ENCODE results near the gene TM4SF5. TPM values are rescaled to one million over a fixed set of nuclear protein-coding genes. Genes with fewer than 3 reads are reported as not detected.
A peak's percentile ranks its signal among the peaks of the same experiment; 100 is the strongest.

The TM4SF5 gene
- polyA plus RNA-seq, 4 donors: 27.8 to 503 (median 282) TPM

DNA sequence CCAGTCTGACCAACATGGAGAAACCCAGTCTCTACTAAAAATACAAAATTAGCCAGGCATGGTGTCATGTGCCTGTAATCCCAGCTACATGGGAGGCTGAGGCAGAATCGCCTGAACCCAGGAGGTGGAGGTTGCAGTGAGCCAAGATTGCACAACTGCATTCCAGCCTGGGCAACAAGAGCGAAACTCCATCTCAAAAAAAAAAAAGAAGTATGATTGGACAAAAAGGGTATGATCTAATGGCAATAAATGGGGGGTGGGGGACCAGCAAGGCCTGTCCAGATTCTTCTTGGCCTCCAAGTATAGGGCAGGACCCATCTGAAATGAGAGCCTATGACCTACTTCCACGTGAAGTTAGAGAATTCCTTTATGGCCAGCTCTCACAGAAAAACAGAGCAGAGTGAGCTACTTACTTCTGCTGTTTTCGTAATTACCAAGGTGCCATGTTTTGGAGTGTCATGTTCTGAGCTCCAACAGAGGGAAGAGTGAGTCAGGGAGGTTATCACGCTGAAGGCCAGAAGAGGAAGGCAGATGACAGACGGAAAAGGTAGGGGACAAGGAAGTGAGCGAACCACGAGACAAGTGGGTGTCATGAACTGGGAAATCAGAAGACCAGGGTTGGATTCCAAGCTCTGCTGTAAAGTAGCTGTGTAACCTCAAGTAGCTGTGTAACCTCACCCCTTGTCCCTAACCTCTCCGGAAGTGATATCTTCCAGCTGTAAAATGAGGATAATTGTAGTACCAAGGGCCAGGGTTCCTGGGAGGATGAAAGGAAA lies 35.6 kb upstream of the TM4SF5 start:
- H3K4me1 ChIP-seq (ENCODE audit: control insufficient read depth in 3 of 3, insufficient read depth in 2 of 3, low read depth in 1 of 3, low read length in 2 of 3): peaks cover 0 to 24% (median 0%) of the 10 kb centered on the region in 3 donors
- 59 to 66% (median 65%) methylated on average over 8 to 9 of the region's 9 CpGs for WGBS, 3 donors
- H3K9me3 ChIP-seq (ENCODE audit: control insufficient read depth in 2 of 2, insufficient read depth in 1 of 2, low read depth in 1 of 2, low read length in 1 of 2): no peaks in the 10 kb centered on the region
- DNase-seq: peak in 1 of 2 donors; percentile 68
- H3K36me3 ChIP-seq (ENCODE audit: control insufficient read depth in 3 of 3, insufficient read depth in 2 of 3, low read depth in 1 of 3, low read length in 3 of 3): peaks cover 2 to 33% (median 4%) of the 10 kb centered on the region in 3 donors
- peaks cover 0 to 22% (median 0%) of the 10 kb centered on the region in 3 donors for H3K27me3 ChIP-seq (ENCODE audit: control insufficient read depth in 3 of 3, insufficient read depth in 3 of 3, low read length in 3 of 3)
- H3K27ac ChIP-seq (ENCODE audit: low read depth in 1 of 3, low read length in 2 of 3): peak overlapping the region in 2 of 3 donors; percentile 39 to 64
- no peak overlapping the region for H3K4me3 ChIP-seq (ENCODE audit: low read depth in 1 of 3, low read length in 3 of 3)
- FAIRE-seq: no peak

GRCh38 chr17:4738136-4739121 lies 33.3 kb upstream of the TM4SF5 start:
- no peak for FAIRE-seq
- Histone ChIP-seq H3K4me1 (ENCODE audit: control insufficient read depth in 3 of 3, insufficient read depth in 2 of 3, low read depth in 1 of 3, low read length in 2 of 3) (peaks cover 0 to 21% (median 0%) of the 10 kb centered on the region in 3 donors), H3K4me3 (ENCODE audit: low read depth in 1 of 3, low read length in 3 of 3) (peak overlapping the region; percentile 55 to 79 (median 73)), H3K36me3 (ENCODE audit: control insufficient read depth in 3 of 3, insufficient read depth in 2 of 3, low read depth in 1 of 3, low read length in 3 of 3) (peaks cover 2 to 26% (median 2%) of the 10 kb centered on the region in 3 donors), H3K27me3 (ENCODE audit: control insufficient read depth in 3 of 3, insufficient read depth in 3 of 3, low read length in 3 of 3) (peaks cover 0 to 24% (median 0%) of the 10 kb centered on the region in 3 donors), H3K9me3 (ENCODE audit: control insufficient read depth in 2 of 2, insufficient read depth in 1 of 2, low read depth in 1 of 2, low read length in 1 of 2) (no peaks in the 10 kb centered on the region), H3K27ac (ENCODE audit: low read depth in 1 of 3, low read length in 2 of 3) (peak overlapping the region; percentile 55 to 84 (median 82))
- peak; percentile 84 to 85 for DNase-seq
- WGBS, 3 donors: 5 to 16% (median 10%) methylated on average over 41 of the region's 41 CpGs

DNA sequence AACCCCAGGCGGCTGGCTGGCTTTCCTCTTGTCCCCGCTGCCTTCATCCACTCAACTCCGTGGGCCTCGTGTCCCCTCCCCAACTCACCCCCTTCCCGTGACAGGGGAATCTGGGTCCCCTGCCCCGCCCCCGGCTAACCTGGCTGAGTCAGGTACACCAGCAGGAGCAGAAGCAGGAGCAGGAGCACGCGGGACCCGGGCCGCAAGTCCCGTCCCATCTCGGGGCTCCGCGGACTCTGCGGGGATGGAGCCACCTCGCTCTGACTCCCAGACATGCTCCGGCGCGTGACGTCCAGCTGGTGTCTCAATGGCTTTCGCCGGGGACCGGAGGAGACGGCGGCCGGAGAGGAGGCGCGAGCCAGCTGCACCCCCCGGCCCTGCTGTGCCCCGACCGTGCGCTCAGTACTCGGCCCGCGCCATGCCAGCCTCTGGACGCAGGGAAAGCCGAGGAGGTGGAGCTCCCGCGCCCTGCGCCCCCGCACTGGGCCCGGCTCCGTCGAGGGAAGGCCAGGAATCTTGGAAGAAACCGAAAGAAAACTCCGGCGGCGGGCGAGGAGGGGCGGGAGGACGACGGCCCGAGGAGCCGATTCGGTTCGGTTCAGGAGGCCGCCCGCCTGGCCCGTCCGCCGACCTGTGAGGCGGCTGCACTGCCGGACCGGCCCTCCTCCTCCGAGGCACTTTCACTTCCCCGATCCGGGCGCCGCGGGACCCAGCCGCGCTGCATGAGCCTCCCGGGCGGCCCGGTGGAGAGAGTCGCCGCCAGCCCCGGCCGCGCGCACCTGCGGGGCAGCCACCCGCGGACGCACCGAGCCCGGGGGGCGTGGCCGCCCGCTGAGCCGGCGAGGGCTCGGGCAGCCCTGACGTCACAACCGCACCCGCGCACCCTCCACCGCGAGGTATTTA lies 32.3 kb upstream of the TM4SF5 start, which contains the start of the genes CXCL16 and ZMYND15:
CXCL16 (minus strand) TSS at position 807 of the 903 bp plus-strand sequence; CDS start at position 218, 589 bp downstream.
ZMYND15 (plus strand) TSS at position 712 of the 903 bp plus-strand sequence. CDS start 716 bp downstream, outside the sequence.
- Histone ChIP-seq H3K4me3 (ENCODE audit: low read depth in 1 of 3, low read length in 3 of 3) (peak within 1 kb of the TSS; percentile 55 to 79 (median 73)), H3K4me1 (ENCODE audit: control insufficient read depth in 3 of 3, insufficient read depth in 2 of 3, low read depth in 1 of 3, low read length in 2 of 3) (peaks cover 0 to 21% (median 0%) of the 10 kb centered on the region in 3 donors), H3K27ac (ENCODE audit: low read depth in 1 of 3, low read length in 2 of 3) (peak within 1 kb of the TSS; percentile 55 to 84 (median 82)), H3K27me3 (ENCODE audit: control insufficient read depth in 3 of 3, insufficient read depth in 3 of 3, low read length in 3 of 3) (peaks cover 0 to 32% (median 0%) of the 10 kb centered on the region in 3 donors), H3K9me3 (ENCODE audit: control insufficient read depth in 2 of 2, insufficient read depth in 1 of 2, low read depth in 1 of 2, low read length in 1 of 2) (no peaks in the 10 kb centered on the region), H3K36me3 (ENCODE audit: control insufficient read depth in 3 of 3, insufficient read depth in 2 of 3, low read depth in 1 of 3, low read length in 3 of 3) (peaks cover 0 to 18% (median under 1%) of the 10 kb centered on the region in 3 donors)
- FAIRE-seq (no peak), DNase-seq (peak; percentile 77 to 90)
- WGBS, 3 donors: 0 to 1% (median 1%) methylated on average over 73 to 100 of the region's 100 CpGs

GRCh38 chr17:4740025-4740351 lies 31.7 kb upstream of the TM4SF5 start:
- WGBS, 3 donors: 4 to 9% (median 6%) methylated on average over 13 of the region's 13 CpGs

DNA sequence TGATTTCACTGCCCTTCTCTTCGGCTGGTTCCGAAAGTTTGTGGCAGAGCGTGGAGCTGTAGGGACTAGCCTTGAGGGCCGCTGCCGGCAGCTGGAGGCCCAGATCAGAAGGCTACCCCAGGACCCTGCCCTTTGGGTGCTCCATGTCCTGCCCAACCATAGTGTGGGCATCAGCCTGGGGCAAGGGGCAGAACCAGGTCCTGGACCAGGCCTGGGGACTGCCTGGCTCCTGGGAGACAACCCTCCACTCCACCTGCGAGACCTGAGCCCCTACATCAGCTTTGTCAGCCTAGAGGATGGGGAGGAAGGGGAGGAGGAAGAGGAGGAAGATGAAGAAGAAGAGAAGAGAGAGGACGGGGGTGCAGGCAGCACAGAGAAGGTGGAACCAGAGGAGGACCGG lies 31.1 kb upstream of the TM4SF5 start:
- 95 to 96% (median 96%) methylated on average over 8 of the region's 8 CpGs for WGBS, 3 donors
- H3K4me1 ChIP-seq (ENCODE audit: control insufficient read depth in 3 of 3, insufficient read depth in 2 of 3, low read depth in 1 of 3, low read length in 2 of 3): peaks cover 0 to 30% (median 3%) of the 10 kb centered on the region in 3 donors
- no peak overlapping the region for H3K4me3 ChIP-seq (ENCODE audit: low read depth in 1 of 3, low read length in 3 of 3)
- FAIRE-seq (no peak), DNase-seq (no peak)
- H3K36me3 ChIP-seq (ENCODE audit: control insufficient read depth in 3 of 3, insufficient read depth in 2 of 3, low read depth in 1 of 3, low read length in 3 of 3): peaks cover 0 to 13% (median 0%) of the 10 kb centered on the region in 3 donors
- H3K27ac ChIP-seq (ENCODE audit: low read depth in 1 of 3, low read length in 2 of 3): no peak overlapping the region
- H3K27me3 ChIP-seq (ENCODE audit: control insufficient read depth in 3 of 3, insufficient read depth in 3 of 3, low read length in 3 of 3): peaks cover 0 to 44% (median 3%) of the 10 kb centered on the region in 3 donors
- H3K9me3 ChIP-seq (ENCODE audit: control insufficient read depth in 2 of 2, insufficient read depth in 1 of 2, low read depth in 1 of 2, low read length in 1 of 2): no peaks in the 10 kb centered on the region

More at GRCh38 chr17:4740025-4740351, 31.7 kb upstream of the TM4SF5 start:
- H3K4me3 ChIP-seq (ENCODE audit: low read depth in 1 of 3, low read length in 3 of 3): peak overlapping the region; percentile 55 to 79 (median 73)
- H3K9me3 ChIP-seq (ENCODE audit: control insufficient read depth in 2 of 2, insufficient read depth in 1 of 2, low read depth in 1 of 2, low read length in 1 of 2): no peaks in the 10 kb centered on the region
- H3K4me1 ChIP-seq (ENCODE audit: control insufficient read depth in 3 of 3, insufficient read depth in 2 of 3, low read depth in 1 of 3, low read length in 2 of 3): peaks cover 0 to 25% (median 1%) of the 10 kb centered on the region in 3 donors
- H3K27me3 ChIP-seq (ENCODE audit: control insufficient read depth in 3 of 3, insufficient read depth in 3 of 3, low read length in 3 of 3): peaks cover 0 to 38% (median 3%) of the 10 kb centered on the region in 3 donors
- H3K36me3 ChIP-seq (ENCODE audit: control insufficient read depth in 3 of 3, insufficient read depth in 2 of 3, low read depth in 1 of 3, low read length in 3 of 3): peaks cover 0 to 16% (median 0%) of the 10 kb centered on the region in 3 donors
- DNase-seq: no peak
- peak overlapping the region in 2 of 3 donors; percentile 12 to 51 for H3K27ac ChIP-seq (ENCODE audit: low read depth in 1 of 3, low read length in 2 of 3)
- no peak for FAIRE-seq

DNA sequence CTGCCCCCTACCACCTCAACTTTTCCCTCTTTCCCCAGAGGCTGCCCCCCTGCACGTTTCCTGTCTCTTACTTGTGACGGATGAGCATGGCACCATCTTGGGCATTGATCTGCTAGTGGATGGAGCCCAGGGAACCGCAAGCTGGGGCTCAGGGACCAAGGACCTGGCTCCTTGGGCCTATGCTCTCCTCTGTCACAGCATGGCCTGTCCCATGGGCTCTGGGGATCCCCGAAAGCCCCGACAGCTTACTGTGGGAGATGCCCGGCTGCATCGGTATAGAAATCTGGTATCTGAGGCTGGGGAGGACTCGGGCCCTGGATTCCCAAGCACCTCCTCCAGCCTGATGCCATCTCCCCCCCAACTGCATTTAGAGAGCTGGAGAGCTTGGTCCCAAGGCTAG lies 30.1 kb upstream of the TM4SF5 start:
- WGBS, 3 donors: 91 to 98% (median 91%) methylated on average over 6 to 8 of the region's 8 CpGs

DNA sequence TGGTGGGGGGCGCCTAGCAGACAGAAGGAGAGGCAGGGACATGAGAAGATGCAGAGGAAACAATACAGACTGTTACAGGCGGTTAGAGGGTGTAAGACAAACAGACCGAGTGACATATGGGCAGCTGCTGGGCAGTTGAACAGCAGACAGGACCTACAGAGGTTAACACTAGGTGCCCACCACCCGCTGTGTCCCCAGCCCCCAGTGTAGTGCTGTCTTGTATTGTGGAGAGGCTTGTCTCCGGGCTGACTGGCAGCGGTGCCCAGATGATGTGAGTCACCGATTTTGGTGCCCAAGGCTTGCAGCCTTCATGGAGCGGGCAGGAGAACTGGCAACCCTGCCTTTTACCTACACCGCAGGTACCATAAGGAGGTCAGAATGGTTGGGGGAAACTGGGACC lies 29.6 kb upstream of the TM4SF5 start:
- FAIRE-seq (no peak), DNase-seq (no peak)
- peaks cover 0 to 9% (median 0%) of the 10 kb centered on the region in 3 donors for H3K36me3 ChIP-seq (ENCODE audit: control insufficient read depth in 3 of 3, insufficient read depth in 2 of 3, low read depth in 1 of 3, low read length in 3 of 3)
- H3K27me3 ChIP-seq (ENCODE audit: control insufficient read depth in 3 of 3, insufficient read depth in 3 of 3, low read length in 3 of 3): peaks cover 0 to 54% (median 3%) of the 10 kb centered on the region in 3 donors
- WGBS, 3 donors: 87 to 93% (median 92%) methylated on average over 9 of the region's 9 CpGs
- no peaks in the 10 kb centered on the region for H3K9me3 ChIP-seq (ENCODE audit: control insufficient read depth in 2 of 2, insufficient read depth in 1 of 2, low read depth in 1 of 2, low read length in 1 of 2)
- H3K4me1 ChIP-seq (ENCODE audit: control insufficient read depth in 3 of 3, insufficient read depth in 2 of 3, low read depth in 1 of 3, low read length in 2 of 3): peaks cover 0 to 25% (median 3%) of the 10 kb centered on the region in 3 donors
- no peak overlapping the region for H3K4me3 ChIP-seq (ENCODE audit: low read depth in 1 of 3, low read length in 3 of 3)
- H3K27ac ChIP-seq (ENCODE audit: low read depth in 1 of 3, low read length in 2 of 3): no peak overlapping the region

More for the DNA sequence above, 30.1 kb upstream of the TM4SF5 start:
- Histone ChIP-seq H3K4me1 (ENCODE audit: control insufficient read depth in 3 of 3, insufficient read depth in 2 of 3, low read depth in 1 of 3, low read length in 2 of 3) (peaks cover 0 to 25% (median 3%) of the 10 kb centered on the region in 3 donors), H3K27me3 (ENCODE audit: control insufficient read depth in 3 of 3, insufficient read depth in 3 of 3, low read length in 3 of 3) (peaks cover 0 to 53% (median 3%) of the 10 kb centered on the region in 3 donors), H3K36me3 (ENCODE audit: control insufficient read depth in 3 of 3, insufficient read depth in 2 of 3, low read depth in 1 of 3, low read length in 3 of 3) (peaks cover 0 to 13% (median 0%) of the 10 kb centered on the region in 3 donors), H3K27ac (ENCODE audit: low read depth in 1 of 3, low read length in 2 of 3) (no peak overlapping the region), H3K9me3 (ENCODE audit: control insufficient read depth in 2 of 2, insufficient read depth in 1 of 2, low read depth in 1 of 2, low read length in 1 of 2) (no peaks in the 10 kb centered on the region), H3K4me3 (ENCODE audit: low read depth in 1 of 3, low read length in 3 of 3) (no peak overlapping the region)
- DNase-seq: no peak
- FAIRE-seq: no peak

Data from small intestine (tissue), 7 donors.